ENCODE data around the gene ZNF695. TPM values are rescaled to one million over a fixed set of nuclear protein-coding genes. Genes with fewer than 3 reads are reported as not detected.
A peak's percentile ranks its signal among the peaks of the same experiment; 100 is the strongest.

ZNF695 gene
- total and polyA plus RNA-seq, 2 of the 13 experiments (the other 11 are each of a cell fraction or from before 2014, with no cell fraction given), result 2.9 to 11.6 TPM

DNA sequence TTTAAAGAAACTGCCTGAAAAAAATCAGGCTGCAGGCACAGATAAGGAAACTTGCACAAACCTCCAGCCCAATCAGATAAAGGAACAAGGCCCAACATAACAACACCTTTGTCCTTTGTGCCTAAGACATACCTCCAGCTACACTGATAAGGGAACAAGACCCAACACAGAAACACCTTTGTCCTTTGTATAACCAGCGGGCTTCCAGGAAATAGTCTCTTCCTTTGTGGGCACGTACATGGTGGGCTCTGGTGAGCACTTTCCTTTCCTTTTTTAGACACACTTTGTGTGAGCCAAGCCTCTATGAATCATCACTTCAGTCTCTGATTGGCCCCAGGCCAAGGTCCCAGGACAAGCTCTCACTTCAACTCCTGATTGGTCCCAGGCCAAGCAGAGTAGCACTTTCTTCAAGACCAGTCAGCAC lies 47.1 kb upstream of the ZNF695 start (continued):
- TF ChIP-seq, protein P1, sequence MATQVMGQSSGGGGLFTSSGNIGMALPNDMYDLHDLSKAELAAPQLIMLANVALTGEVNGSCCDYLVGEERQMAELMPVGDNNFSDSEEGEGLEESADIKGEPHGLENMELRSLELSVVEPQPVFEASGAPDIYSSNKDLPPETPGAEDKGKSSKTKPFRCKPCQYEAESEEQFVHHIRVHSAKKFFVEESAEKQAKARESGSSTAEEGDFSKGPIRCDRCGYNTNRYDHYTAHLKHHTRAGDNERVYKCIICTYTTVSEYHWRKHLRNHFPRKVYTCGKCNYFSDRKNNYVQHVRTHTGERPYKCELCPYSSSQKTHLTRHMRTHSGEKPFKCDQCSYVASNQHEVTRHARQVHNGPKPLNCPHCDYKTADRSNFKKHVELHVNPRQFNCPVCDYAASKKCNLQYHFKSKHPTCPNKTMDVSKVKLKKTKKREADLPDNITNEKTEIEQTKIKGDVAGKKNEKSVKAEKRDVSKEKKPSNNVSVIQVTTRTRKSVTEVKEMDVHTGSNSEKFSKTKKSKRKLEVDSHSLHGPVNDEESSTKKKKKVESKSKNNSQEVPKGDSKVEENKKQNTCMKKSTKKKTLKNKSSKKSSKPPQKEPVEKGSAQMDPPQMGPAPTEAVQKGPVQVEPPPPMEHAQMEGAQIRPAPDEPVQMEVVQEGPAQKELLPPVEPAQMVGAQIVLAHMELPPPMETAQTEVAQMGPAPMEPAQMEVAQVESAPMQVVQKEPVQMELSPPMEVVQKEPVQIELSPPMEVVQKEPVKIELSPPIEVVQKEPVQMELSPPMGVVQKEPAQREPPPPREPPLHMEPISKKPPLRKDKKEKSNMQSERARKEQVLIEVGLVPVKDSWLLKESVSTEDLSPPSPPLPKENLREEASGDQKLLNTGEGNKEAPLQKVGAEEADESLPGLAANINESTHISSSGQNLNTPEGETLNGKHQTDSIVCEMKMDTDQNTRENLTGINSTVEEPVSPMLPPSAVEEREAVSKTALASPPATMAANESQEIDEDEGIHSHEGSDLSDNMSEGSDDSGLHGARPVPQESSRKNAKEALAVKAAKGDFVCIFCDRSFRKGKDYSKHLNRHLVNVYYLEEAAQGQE (IDR thresholded peaks at IDR 0.05; ENCODE audit: borderline replicate concordance in 1 of 2, low read depth in 1 of 2, low read length in 2 of 2), result no peak
- TF ChIP-seq NCOA1 (CRISPR knock-in tag; IDR thresholded peaks at IDR 0.05) (no peak), ZMYM4 (CRISPR knock-in tag; IDR thresholded peaks at IDR 0.05) (peak; percentile 56), FOXP4 (CRISPR knock-in tag; IDR thresholded peaks at IDR 0.05) (0 out of 2 replicates have a peak, but pooled peaks have one; percentile 38), MAFG (CRISPR knock-in tag; IDR thresholded peaks at IDR 0.05) (no peak), RFX3 (CRISPR knock-in tag; IDR thresholded peaks at IDR 0.05) (no peak), NFKBIZ (CRISPR knock-in tag; IDR thresholded peaks at IDR 0.05) (no peak), SKIL (CRISPR knock-in tag; IDR thresholded peaks at IDR 0.05; ENCODE audit: borderline replicate concordance) (no peak), SAP130 (CRISPR knock-in tag; IDR thresholded peaks at IDR 0.05; ENCODE audit: low read depth) (peak; percentile 60), HES4 (CRISPR knock-in tag; IDR thresholded peaks at IDR 0.05; ENCODE audit: borderline replicate concordance) (no peak), NPAS2 (CRISPR knock-in tag; IDR thresholded peaks at IDR 0.05; ENCODE audit: borderline replicate concordance) (no peak), MEF2D (CRISPR knock-in tag; IDR thresholded peaks at IDR 0.05) (peak; percentile 38; the same call in 1 of the 2 replicates), ZNF724P (CRISPR knock-in tag; IDR thresholded peaks at IDR 0.05; ENCODE audit: borderline replicate concordance) (no peak), POLR2G (IDR thresholded peaks at IDR 0.05; ENCODE audit: low read depth, low read length) (no peak), ZSCAN21 (CRISPR knock-in tag; IDR thresholded peaks at IDR 0.05; ENCODE audit: borderline replicate concordance) (no peak), PPARG (CRISPR knock-in tag; conservative IDR thresholded peaks at IDR 0.05) (0 out of 2 replicates have a peak, but pooled peaks have one; percentile 28), GATAD1 (CRISPR knock-in tag; IDR thresholded peaks at IDR 0.05) (no peak), RORA (CRISPR knock-in tag; IDR thresholded peaks at IDR 0.05) (no peak), PAXIP1 (CRISPR knock-in tag; conservative IDR thresholded peaks at IDR 0.05) (peak; percentile 60), HMG20A (CRISPR knock-in tag; IDR thresholded peaks at IDR 0.05; ENCODE audit: borderline replicate concordance) (peak; percentile 18; the same call in 1 of the 2 replicates)

Measured in HepG2 (cell line).